ENCODE measurements around the gene CHST11.

DNA sequence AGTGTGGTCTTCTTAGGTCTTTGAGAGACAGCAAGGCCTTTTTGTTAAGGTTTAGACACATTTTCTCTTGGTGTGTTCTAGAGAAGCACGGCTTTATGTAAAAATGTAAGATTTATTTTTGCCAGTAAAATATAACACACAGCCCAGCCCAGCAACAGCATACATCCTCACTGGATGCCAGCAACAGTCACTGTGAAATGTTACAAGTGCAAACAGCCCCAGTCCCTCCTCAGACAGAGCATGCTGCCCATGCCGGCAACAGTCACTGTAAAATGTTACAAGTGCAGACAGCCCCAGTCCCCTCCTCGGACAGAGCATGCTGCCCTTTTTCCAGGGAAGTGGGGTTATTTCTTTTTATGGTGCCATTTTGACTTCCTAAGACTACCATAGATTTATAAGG, 207.6 kb downstream of the CHST11 start:
- TF ChIP-seq, protein P1, sequence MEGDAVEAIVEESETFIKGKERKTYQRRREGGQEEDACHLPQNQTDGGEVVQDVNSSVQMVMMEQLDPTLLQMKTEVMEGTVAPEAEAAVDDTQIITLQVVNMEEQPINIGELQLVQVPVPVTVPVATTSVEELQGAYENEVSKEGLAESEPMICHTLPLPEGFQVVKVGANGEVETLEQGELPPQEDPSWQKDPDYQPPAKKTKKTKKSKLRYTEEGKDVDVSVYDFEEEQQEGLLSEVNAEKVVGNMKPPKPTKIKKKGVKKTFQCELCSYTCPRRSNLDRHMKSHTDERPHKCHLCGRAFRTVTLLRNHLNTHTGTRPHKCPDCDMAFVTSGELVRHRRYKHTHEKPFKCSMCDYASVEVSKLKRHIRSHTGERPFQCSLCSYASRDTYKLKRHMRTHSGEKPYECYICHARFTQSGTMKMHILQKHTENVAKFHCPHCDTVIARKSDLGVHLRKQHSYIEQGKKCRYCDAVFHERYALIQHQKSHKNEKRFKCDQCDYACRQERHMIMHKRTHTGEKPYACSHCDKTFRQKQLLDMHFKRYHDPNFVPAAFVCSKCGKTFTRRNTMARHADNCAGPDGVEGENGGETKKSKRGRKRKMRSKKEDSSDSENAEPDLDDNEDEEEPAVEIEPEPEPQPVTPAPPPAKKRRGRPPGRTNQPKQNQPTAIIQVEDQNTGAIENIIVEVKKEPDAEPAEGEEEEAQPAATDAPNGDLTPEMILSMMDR (IDR thresholded peaks at IDR 0.05), result no peak
- TF ChIP-seq POLR2A (IDR thresholded peaks at IDR 0.05), result no peak
